NCI-H1436 treated with DMSO at 0.1 percent for 48 hours (cell line): ENCODE results near the gene STX18.
"Not testable (repeated sequence)": the region's sequence is repeated elsewhere in the genome, so short reads cannot be mapped to it uniquely, and the experiment has no call there.

Source experiments
- DNase-seq: peaks from one replicate; lab custom pipeline; 2025; lab: John Stamatoyannopoulos, UW

STX18 gene

GRCh38 chr4:4541661-4542570 lies at the start of gene STX18:
Gene STX18 (minus strand): TSS chr4:4542048. CDS start chr4:4541964, 84 bp downstream.
- DNase-seq, result no peak

GRCh38 chr4:4591071-4591470 lies 49.2 kb upstream of the STX18 start:
- no peak for DNase-seq

- DNase-seq, result no peak
Measured at GRCh38 chr4:4590546-4590945, 48.7 kb upstream of the STX18 start.

GRCh38 chr4:4585012-4585670 lies 43.3 kb upstream of the STX18 start:
- DNase-seq, result no peak

- no peak for DNase-seq
Measured at GRCh38 chr4:4583606-4584005, 41.8 kb upstream of the STX18 start.

GRCh38 chr4:4582653-4583052 lies 40.8 kb upstream of the STX18 start:
- DNase-seq, result no peak

GRCh38 chr4:4580494-4580893 lies 38.6 kb upstream of the STX18 start:
- DNase-seq, result no peak

- no peak for DNase-seq
Measured at GRCh38 chr4:4578981-4579380, 37.1 kb upstream of the STX18 start.

GRCh38 chr4:4577359-4577875 lies 35.6 kb upstream of the STX18 start:
- DNase-seq, result no peak

- DNase-seq, result no peak
Measured at GRCh38 chr4:4575284-4576211, 33.7 kb upstream of the STX18 start.

GRCh38 chr4:4574792-4575191 lies 32.9 kb upstream of the STX18 start:
- DNase-seq, result no peak

- no peak for DNase-seq
Measured at GRCh38 chr4:4574052-4574451, 32.2 kb upstream of the STX18 start.

- no peak for DNase-seq
Measured at GRCh38 chr4:4572821-4573220, 31.0 kb upstream of the STX18 start.

- DNase-seq, result not testable (repeated sequence)
Measured at GRCh38 chr4:4569861-4570260, 28.0 kb upstream of the STX18 start.

GRCh38 chr4:4568806-4569427 lies 27.1 kb upstream of the STX18 start:
- no peak for DNase-seq

- DNase-seq, result not testable (repeated sequence)
Measured at GRCh38 chr4:4566359-4566758, 24.5 kb upstream of the STX18 start.

- DNase-seq, result no peak
Measured at GRCh38 chr4:4564522-4564921, 22.7 kb upstream of the STX18 start.

- no peak for DNase-seq
Measured at GRCh38 chr4:4560642-4561041, 18.8 kb upstream of the STX18 start.

- no peak for DNase-seq
Measured at GRCh38 chr4:4560136-4560535, 18.3 kb upstream of the STX18 start.

- DNase-seq, result no peak
Measured at GRCh38 chr4:4559596-4559995, 17.7 kb upstream of the STX18 start.

GRCh38 chr4:4558881-4559280 lies 17.0 kb upstream of the STX18 start:
- DNase-seq, result no peak

- no peak for DNase-seq
Measured at GRCh38 chr4:4555916-4556315, 14.1 kb upstream of the STX18 start.
